Colonic mucosa (tissue), 4 donors: ENCODE measurements around the gene IFFO2. TPM values are rescaled to one million over a fixed set of nuclear protein-coding genes. Genes with fewer than 3 reads are reported as not detected.
A peak's percentile ranks its signal among the peaks of the same experiment; 100 is the strongest.

Source experiments
- DNase-seq: peaks from one replicate; pipeline ENCODE4 v3.0.0-alpha.2; 2020
- H3K27ac ChIP-seq: fragments of 200-600 bp; one replicate; pipeline ENCODE4 v1.8.0; 2021
- H3K27me3 ChIP-seq: fragments of 200-600 bp; one replicate; pipeline ENCODE4 v1.8.0; 2021
- H3K36me3 ChIP-seq: fragments of 200-600 bp; one replicate; pipeline ENCODE4 v1.8.0; 2021
- H3K4me1 ChIP-seq: fragments of 200-600 bp; one replicate; pipeline ENCODE4 v1.8.0; 2021; ENCODE audit warnings: mild to moderate bottlenecking
- H3K4me3 ChIP-seq: fragments of 200-600 bp; one replicate; pipeline ENCODE4 v1.8.0; 2021
- H3K9ac ChIP-seq, 2 donors: one replicate each; pipeline ENCODE4 v1.7.0; 2013; ENCODE audit warnings: control low read depth in 2 of 2, low read depth in 2 of 2, low read length in 2 of 2
- H3K9me3 ChIP-seq: fragments of 200-600 bp; one replicate; pipeline ENCODE4 v1.8.0; 2021
- intact Hi-C: fragments of 100-400 bp; cut with DNase I; formaldehyde crosslinking; loops from one replicate; pipeline ENCODE4 v1.14.1; 2022
- total RNA-seq, 2 donors: library from RNA; stranded (reverse); fragmentation: NEBNext Ultra II Directional in 1 of 2; extraction: Animal tissue kit (Norgen Biotek cat#: 25700) in 1 of 2; gene quantifications; one replicate each; pipeline ENCODE4 v1.2.1, GENCODE V29; 2021
- TF ChIP-seq, protein P1 (sequence below): fragments of 200-600 bp; IDR thresholded peaks from one replicate; pipeline ENCODE4 v1.8.0; 2022; ENCODE audit warnings: antibody characterized with exemption, mild to moderate bottlenecking
- donor health status: healthy.
- donor health status: DM: no; HTN: no; CAD: no.
- donor health status: DM: no; HTN: no; CAD: no.

Gene IFFO2
- total RNA-seq, 2 donors from 2014 or later, result 5.6 to 14.0 TPM

DNA sequence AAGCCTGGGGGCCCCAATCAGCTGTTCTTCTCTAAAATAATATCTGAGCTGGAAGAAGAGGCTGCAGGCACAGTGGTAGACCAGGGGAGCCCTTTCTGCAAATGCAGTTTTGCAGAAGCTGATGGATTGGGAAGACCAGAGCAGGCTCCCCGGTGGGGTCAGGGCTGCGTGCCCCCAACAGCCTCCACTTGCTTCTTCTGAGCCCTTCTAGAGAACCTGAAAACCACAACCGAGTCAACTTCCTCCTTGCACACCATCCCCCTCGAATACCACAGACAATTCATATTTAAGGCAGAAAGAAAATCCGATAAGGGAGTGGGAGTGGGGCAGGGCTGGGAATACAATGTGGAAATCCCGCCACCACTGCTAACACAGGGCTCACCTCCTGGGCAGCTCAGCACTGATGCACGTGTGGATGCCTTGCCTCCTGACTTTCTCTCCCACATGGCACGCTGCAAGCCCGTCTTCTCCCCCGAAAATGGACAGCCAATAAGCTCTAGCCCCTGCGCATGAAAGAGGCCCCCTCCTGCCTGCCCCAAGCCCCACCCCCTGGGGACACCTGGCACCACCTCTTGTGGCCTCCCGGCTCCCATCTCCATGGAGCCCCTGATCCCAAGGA, 28.7 kb downstream of the IFFO2 start:
- Histone ChIP-seq H3K9me3 (no peaks in the 10 kb centered on the region), H3K27ac (peak overlapping the region; percentile 65), H3K27me3 (no peaks in the 10 kb centered on the region), H3K4me3 (no peak overlapping the region), H3K9ac (peak overlapping the region in 1 of 2 donors; percentile 32), H3K36me3 (no peaks in the 10 kb centered on the region), H3K4me1 (no peaks in the 10 kb centered on the region)
- TF ChIP-seq, protein P1, sequence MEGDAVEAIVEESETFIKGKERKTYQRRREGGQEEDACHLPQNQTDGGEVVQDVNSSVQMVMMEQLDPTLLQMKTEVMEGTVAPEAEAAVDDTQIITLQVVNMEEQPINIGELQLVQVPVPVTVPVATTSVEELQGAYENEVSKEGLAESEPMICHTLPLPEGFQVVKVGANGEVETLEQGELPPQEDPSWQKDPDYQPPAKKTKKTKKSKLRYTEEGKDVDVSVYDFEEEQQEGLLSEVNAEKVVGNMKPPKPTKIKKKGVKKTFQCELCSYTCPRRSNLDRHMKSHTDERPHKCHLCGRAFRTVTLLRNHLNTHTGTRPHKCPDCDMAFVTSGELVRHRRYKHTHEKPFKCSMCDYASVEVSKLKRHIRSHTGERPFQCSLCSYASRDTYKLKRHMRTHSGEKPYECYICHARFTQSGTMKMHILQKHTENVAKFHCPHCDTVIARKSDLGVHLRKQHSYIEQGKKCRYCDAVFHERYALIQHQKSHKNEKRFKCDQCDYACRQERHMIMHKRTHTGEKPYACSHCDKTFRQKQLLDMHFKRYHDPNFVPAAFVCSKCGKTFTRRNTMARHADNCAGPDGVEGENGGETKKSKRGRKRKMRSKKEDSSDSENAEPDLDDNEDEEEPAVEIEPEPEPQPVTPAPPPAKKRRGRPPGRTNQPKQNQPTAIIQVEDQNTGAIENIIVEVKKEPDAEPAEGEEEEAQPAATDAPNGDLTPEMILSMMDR, result no peak
- intact Hi-C loops, result no loop called here
- no peak for DNase-seq

DNA sequence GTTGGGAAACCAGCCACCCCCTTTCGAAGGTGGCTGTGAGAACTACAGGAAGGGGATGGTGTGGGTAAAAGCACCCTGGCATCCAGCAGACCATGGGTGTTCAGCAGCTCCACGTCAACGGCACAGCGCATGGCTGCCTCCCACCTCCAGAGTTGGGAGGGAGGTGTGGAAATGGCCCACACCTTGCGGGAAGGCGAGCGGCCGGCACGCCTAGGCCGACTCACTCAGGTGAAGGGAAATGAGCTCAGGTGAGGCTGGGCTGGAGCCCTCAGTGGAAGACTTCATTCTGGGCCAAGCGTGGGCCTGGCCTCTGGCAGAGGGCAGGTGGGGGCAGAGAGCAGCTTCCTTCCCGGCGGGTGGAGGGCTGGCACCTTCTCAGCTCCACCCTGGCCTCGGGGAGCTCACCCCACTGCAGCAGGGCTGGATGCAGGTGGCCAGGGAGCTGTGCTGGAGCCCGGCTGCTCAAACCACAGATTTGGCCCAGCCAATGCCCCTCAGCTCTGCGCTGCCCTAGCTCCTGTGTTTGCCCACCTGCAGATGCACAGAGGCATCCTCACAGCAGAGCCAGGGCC, 29.3 kb downstream of the IFFO2 start:
- no peaks in the 10 kb centered on the region for H3K36me3 ChIP-seq
- peak overlapping the region; percentile 26 to 60 for H3K9ac ChIP-seq
- H3K9me3 ChIP-seq, result no peaks in the 10 kb centered on the region
- intact Hi-C loops, result no loop called here
- H3K4me3 ChIP-seq, result no peak overlapping the region
- H3K4me1 ChIP-seq, result peaks cover 3% of the 10 kb centered on the region
- peak overlapping the region; percentile 65 for H3K27ac ChIP-seq
- H3K27me3 ChIP-seq, result no peaks in the 10 kb centered on the region
- no peak for DNase-seq
- TF ChIP-seq, protein P1, result no peak

DNA sequence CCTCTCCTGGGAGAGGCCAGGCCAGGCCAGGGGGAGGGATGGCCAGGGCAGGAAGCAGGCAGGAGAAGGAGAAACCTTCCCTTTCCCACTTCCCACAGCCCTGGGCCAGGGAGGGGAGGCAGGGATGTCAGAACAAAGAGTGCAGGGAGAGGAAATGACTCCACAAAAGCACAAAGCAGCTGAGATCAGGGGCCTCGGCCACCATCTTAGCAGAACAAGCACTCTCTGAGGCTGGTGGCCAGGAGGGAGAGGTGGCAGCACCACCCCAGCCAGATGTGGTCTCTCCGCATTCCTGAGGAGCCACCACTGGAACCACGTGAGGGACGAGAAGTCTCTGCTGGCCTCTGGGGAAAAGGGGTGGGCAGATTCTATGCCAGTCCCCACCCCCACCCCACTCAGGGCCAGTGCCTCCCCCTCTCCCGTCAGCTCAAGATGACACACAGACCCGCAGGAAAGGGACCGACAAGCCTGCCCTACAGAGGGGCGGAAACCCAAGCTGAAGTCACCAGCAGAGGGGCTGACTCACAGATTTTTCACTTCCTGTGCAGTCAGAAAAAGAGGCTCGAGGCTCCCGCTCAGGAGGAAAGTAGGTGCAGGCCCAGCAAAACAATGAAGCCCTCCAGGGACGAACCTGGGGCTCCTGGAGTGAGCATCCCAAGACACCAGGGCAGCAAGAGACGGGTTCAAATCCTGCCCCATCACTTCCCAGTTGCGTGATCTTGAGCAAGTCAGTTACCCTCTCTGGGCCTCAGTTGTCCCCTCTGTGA, 30.0 kb downstream of the IFFO2 start:
- Histone ChIP-seq H3K27me3 (no peaks in the 10 kb centered on the region), H3K27ac (peak overlapping the region; percentile 65), H3K9me3 (no peaks in the 10 kb centered on the region), H3K4me3 (no peak overlapping the region), H3K9ac (peak overlapping the region; percentile 26 to 60), H3K4me1 (peaks cover 9% of the 10 kb centered on the region), H3K36me3 (no peaks in the 10 kb centered on the region)
- TF ChIP-seq, protein P1, result no peak
- peak; percentile 57 for DNase-seq
- intact Hi-C loops, result no loop called here

DNA sequence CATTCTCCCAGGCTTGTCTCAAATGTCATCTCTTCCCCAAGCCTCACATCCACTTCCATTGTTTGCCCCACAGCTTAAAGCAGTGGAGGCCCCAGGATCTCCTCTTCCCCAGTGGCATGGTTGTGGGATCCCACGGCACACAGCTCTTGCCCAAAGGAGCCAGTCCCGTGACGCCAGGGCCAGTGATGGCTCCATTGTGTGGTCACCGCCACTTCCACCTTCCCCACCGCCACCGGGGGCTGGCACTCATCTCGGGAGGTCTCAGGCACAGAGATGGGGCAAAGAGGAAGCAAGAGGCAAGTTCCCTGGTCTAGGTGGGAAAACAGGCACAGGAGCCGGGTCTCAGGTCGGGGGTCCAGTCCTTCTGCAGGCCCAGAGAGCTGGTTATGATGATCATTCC, 31.2 kb downstream of the IFFO2 start:
- TF ChIP-seq, protein P1, result no peak
- peaks cover 9% of the 10 kb centered on the region for H3K4me1 ChIP-seq
- no peak overlapping the region for H3K4me3 ChIP-seq
- no peak overlapping the region for H3K27ac ChIP-seq
- intact Hi-C loops, result no loop called here
- no peak for DNase-seq
- no peaks in the 10 kb centered on the region for H3K27me3 ChIP-seq
- H3K9ac ChIP-seq, result no peak overlapping the region
- H3K36me3 ChIP-seq, result no peaks in the 10 kb centered on the region
- no peaks in the 10 kb centered on the region for H3K9me3 ChIP-seq

DNA sequence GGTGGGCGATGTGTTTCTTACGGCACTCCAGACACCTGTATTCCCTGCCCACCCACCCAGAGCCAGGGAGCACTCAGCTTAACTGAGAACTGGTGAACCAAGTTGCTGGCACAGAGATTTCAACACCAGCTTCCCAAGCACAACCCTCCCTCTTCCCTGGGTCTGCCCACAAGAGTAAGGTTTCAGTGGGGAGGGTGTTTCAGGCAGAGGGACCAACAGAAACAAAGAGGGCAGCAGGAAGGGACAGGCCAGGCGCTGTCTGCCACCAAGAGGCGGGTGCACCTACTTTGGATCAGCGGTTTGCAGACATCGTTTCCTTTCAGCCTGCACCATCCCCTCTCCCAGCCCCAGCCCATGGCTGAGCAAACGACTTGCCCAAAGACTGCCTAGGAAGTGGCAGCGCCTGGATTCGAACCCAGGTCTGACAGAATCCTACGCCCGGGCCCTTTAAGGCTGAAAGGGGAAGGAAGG, 32.2 kb downstream of the IFFO2 start:
- Histone ChIP-seq H3K9ac (no peak overlapping the region), H3K9me3 (no peaks in the 10 kb centered on the region), H3K4me1 (peaks cover 9% of the 10 kb centered on the region), H3K27me3 (no peaks in the 10 kb centered on the region), H3K4me3 (no peak overlapping the region), H3K36me3 (no peaks in the 10 kb centered on the region), H3K27ac (no peak overlapping the region)
- intact Hi-C loops, result no loop called here
- TF ChIP-seq, protein P1, result no peak
- DNase-seq, result no peak
